NCI-H128 (cell line): Measurements from ENCODE around the gene BCAN.

Source experiments
- DNase-seq: peaks from one replicate; lab custom pipeline; 2025; ENCODE audit not compliant: unreplicated experiment; lab: John Stamatoyannopoulos, UW

Gene BCAN

GRCh38 chr1:156676820-156677615 is 35.1 kb downstream of the BCAN start, which contains the start of gene NES:
TSS of gene NES (minus strand) at chr1:156677407. CDS start at chr1:156677264, 143 bp downstream.
- DNase-seq: no peak

- peak; percentile 21 for DNase-seq
These were observed 36.0 kb downstream of the BCAN start for GRCh38 chr1:156677616-156678596.

GRCh38 chr1:156680056-156680455 is 38.1 kb downstream of the BCAN start:
- no peak for DNase-seq

GRCh38 chr1:156681196-156681960 is 39.5 kb downstream of the BCAN start:
- DNase-seq: no peak

- DNase-seq: no peak
These were observed 40.4 kb downstream of the BCAN start for GRCh38 chr1:156682166-156682890.

GRCh38 chr1:156684227-156684782 is 42.4 kb downstream of the BCAN start:
- no peak for DNase-seq

- peak; percentile 69 for DNase-seq
These were observed 47.4 kb downstream of the BCAN start for GRCh38 chr1:156689035-156689952.

- no peak for DNase-seq
These were observed 48.2 kb downstream of the BCAN start for GRCh38 chr1:156689953-156690674.

DNA sequence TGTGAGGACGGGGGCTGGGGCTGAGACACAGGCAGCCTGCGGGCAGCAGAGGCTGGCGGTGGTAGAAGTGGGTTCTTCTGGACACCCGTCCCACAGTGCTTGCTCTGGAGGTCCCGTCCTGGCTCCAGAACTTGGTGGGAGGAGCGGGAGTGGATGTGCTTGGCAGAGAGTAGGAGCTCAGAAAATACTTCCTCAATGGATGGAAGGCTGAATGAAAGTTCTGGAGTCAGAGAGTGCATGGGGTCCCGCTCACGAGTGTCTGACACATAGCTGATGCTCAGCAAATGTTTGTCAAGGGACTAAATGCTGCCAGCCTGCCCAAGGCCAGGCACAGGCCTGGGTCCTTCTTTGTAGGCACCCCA is 48.7 kb downstream of the BCAN start:
- no peak for DNase-seq

DNA sequence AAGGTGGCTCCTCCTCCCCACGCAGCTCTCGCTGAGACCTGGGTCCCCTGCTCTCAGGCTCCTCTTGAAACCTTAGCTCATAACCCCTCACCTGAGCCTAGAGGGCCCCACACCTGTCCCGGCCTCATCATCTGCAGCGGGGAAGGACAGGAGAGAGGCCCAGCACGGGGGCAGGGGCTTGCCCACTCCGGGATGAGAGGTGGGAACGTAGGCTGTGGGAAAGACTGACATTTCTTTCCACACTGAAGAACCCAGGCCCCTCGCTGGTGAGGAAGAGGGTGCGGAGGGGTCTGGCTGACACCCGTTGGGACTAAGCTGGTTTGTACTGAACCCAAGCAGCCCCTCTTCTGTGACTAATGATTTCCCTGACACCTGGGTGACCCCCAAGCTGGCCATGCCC is 49.3 kb downstream of the BCAN start:
- DNase-seq: no peak

GRCh38 chr1:156691665-156692440 is 49.9 kb downstream of the BCAN start:
- no peak for DNase-seq

DNA sequence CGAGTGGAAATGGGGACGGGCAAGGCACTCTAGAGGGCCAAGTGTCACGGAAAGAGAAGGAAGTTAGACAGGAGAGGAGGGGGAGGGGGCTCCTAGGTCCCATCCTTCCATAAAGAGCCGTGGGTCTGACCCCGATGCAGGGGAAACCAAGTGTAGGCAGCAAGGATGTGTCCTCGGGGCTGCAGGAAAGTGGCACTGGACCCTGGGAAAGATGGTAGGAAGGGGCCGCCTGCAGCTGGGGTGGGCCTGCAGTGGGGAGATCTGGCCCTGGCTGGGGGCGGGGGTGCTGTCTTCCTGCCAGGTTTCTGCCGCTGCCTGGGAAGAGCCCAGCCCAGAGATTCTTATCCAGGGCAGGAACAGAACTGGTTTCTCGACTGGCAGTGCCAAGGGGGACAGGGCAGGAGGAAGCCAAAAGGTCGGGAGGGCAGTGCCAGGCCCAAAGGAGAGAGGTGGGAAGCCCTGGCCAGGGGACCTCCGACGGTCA is 50.6 kb downstream of the BCAN start:
- DNase-seq: no peak

- no peak for DNase-seq
These were observed 51.3 kb downstream of the BCAN start for GRCh38 chr1:156692925-156693847.

DNA sequence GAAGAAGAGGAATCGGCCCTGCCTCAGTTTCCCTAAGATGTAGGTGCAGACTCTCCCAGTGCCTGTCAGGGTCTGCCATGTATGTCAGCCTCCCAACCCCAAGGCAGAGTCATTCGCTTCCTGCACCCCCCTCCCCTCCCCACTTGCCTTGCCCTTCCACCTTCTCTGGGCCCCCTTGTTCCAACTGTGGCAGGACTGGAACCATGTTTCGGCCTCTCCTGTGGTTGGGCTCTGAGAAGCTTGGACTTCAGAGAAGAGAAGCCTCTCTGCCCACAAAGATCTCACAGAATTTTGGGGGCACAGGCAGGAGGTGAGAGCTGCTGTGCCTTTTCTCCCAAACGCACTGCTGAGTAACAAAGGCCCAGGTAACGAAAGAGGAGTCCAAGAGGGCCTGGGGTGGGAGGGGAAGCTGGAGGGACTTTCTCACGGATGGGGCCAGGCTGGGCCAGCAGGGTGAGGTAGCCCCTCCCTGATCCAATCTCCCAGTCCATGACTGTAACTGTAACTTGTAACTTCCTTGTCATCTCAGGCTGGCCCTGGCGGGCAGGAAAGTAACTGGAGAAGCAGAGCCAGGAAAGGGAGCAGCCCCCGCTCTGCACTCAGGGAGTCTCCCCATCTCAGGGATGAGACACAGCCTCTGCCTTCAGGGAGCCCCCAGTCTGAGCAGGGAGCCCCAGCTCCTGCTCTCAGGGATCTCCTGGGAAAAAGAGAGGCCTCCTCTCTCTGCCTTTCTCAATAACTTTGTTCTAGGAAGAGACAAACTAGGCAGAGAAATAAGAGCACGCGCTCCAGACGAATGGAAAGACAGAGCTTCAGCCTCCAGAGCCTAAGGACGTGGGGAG is 52.2 kb downstream of the BCAN start:
- DNase-seq: no peak

DNA sequence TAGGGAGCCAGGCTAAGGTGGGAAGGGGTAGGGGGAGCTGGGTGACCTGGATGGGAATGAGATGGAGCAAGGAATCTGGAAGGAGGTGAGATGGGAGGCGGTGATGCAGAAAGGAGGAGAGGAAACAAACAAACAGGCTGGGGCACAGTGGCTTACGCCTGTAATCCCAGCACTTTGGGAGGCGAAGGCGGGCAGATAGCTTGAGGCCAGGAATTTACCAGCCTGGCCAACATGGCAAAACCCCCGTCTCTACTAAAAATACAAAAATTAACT is 52.7 kb downstream of the BCAN start:
- DNase-seq: no peak

- DNase-seq: no peak
These were observed 54.8 kb downstream of the BCAN start for GRCh38 chr1:156696755-156697154.
